NCI-H2196 (cell line): Measurements from ENCODE around the gene UGT1A1.
"Not testable (repeated sequence)": the region's sequence is repeated elsewhere in the genome, so short reads cannot be mapped to it uniquely, and the experiment has no call there.

Experiments
- DNase-seq: peaks from one replicate; lab custom pipeline; 2025; ENCODE audit not compliant: unreplicated experiment; lab: John Stamatoyannopoulos, UW

The UGT1A1 gene

GRCh38 chr2:233760043-233760442 is at the start of gene UGT1A1:
UGT1A1 (plus strand) TSS chr2:233760270; CDS start chr2:233760288, 18 bp downstream.
- DNase-seq: no peak

GRCh38 chr2:233711312-233712008 is 48.6 kb upstream of the UGT1A1 start:
- peak; percentile 84 for DNase-seq

GRCh38 chr2:233712611-233713261 is 47.3 kb upstream of the UGT1A1 start, which contains the start of gene UGT1A5:
UGT1A5 (plus strand) TSS chr2:233712907; CDS start chr2:233712992, 85 bp downstream.
- no peak for DNase-seq

- DNase-seq: no peak
Observed at GRCh38 chr2:233713262-233713615, 46.8 kb upstream of the UGT1A1 start.

- DNase-seq: no peak
Observed at GRCh38 chr2:233714121-233714520, 45.9 kb upstream of the UGT1A1 start.

GRCh38 chr2:233718552-233718951 is 41.5 kb upstream of the UGT1A1 start, which contains the start of gene UGT1A4:
UGT1A4 (plus strand) TSS chr2:233718736; CDS start chr2:233718821, 85 bp downstream.
- DNase-seq: no peak

GRCh38 chr2:233728723-233729301 is 31.3 kb upstream of the UGT1A1 start, which contains the start of gene UGT1A3:
UGT1A3 (plus strand) TSS chr2:233729042; CDS start chr2:233729127, 85 bp downstream.
- no peak for DNase-seq

GRCh38 chr2:233736868-233737653 is 23.0 kb upstream of the UGT1A1 start:
- not testable (repeated sequence) for DNase-seq

- DNase-seq: no peak
Observed at GRCh38 chr2:233740870-233741269, 19.2 kb upstream of the UGT1A1 start.

GRCh38 chr2:233743464-233744259 is 16.4 kb upstream of the UGT1A1 start:
- DNase-seq: no peak

GRCh38 chr2:233745073-233745755 is 14.9 kb upstream of the UGT1A1 start:
- DNase-seq: no peak

GRCh38 chr2:233745838-233746237 is 14.2 kb upstream of the UGT1A1 start:
- DNase-seq: not testable (repeated sequence)

GRCh38 chr2:233746475-233747282 is 13.4 kb upstream of the UGT1A1 start:
- DNase-seq: no peak

- DNase-seq: no peak
Observed at GRCh38 chr2:233747283-233747544, 12.9 kb upstream of the UGT1A1 start.

GRCh38 chr2:233750689-233751088 is 9.4 kb upstream of the UGT1A1 start:
- DNase-seq: not testable (repeated sequence)

- DNase-seq: not testable (repeated sequence)
Observed at GRCh38 chr2:233751212-233752009, 8.7 kb upstream of the UGT1A1 start.

- no peak for DNase-seq
Observed at GRCh38 chr2:233754872-233755611, 5.0 kb upstream of the UGT1A1 start.
